Smooth muscle cell (in vitro differentiated cells): Measurements from ENCODE around the gene TOGARAM2. TPM values are rescaled to one million over a fixed set of nuclear protein-coding genes. Genes with fewer than 3 reads are reported as not detected.

ENCODE experiments used
- DNase-seq: peaks from one replicate; lab custom pipeline; 2025; ENCODE audit not compliant: unreplicated experiment; lab: John Stamatoyannopoulos, UW
- H2AFZ ChIP-seq: fragments of 200-600 bp; sonication (generic); 2 replicates; pipeline ENCODE4 v1.6.0; 2016; ENCODE audit warnings: antibody characterized with exemption, low read depth, mild to moderate bottlenecking
- H3F3A ChIP-seq: fragments of 200-600 bp; sonication (generic); 2 replicates; pipeline ENCODE4 v1.6.0; 2017; ENCODE audit warnings: antibody characterized with exemption, low read depth
- H3K27ac ChIP-seq: fragments of 200-600 bp; sonication (generic); 2 replicates; pipeline ENCODE4 v1.5.1; 2016; ENCODE audit warnings: low read depth, mild to moderate bottlenecking
- H3K27me3 ChIP-seq: fragments of 200-600 bp; sonication (generic); 2 replicates; pipeline ENCODE4 v1.6.1; 2016; ENCODE audit warnings: low read depth, mild to moderate bottlenecking
- H3K36me3 ChIP-seq: fragments of 200-600 bp; sonication (generic); 2 replicates; pipeline ENCODE4 v1.5.1; 2016; ENCODE audit warnings: low read depth
- H3K4me1 ChIP-seq: fragments of 200-600 bp; sonication (generic); 2 replicates; pipeline ENCODE4 v1.5.1; 2016; ENCODE audit warnings: low read depth
- H3K4me2 ChIP-seq: fragments of 200-600 bp; sonication (generic); 2 replicates; pipeline ENCODE4 v1.6.0; 2016; ENCODE audit warnings: mild to moderate bottlenecking
- H3K4me3 ChIP-seq: fragments of 200-600 bp; sonication (generic); 2 replicates; pipeline ENCODE4 v1.5.1; 2016; ENCODE audit warnings: mild to moderate bottlenecking
- H3K79me2 ChIP-seq: fragments of 200-600 bp; sonication (generic); 2 replicates; pipeline ENCODE4 v1.6.0; 2016; ENCODE audit warnings: low read depth, mild to moderate bottlenecking
- H3K9ac ChIP-seq: fragments of 200-600 bp; sonication (generic); 2 replicates; pipeline ENCODE4 v1.6.0; 2016; ENCODE audit warnings: low read depth
- H3K9me3 ChIP-seq: fragments of 200-600 bp; sonication (generic); replicated peaks from 2 replicates; pipeline ENCODE4 v1.5.1; 2016; ENCODE audit warnings: low read depth
- H4K20me1 ChIP-seq: fragments of 200-600 bp; sonication (generic); 2 replicates; pipeline ENCODE4 v1.6.0; 2016; ENCODE audit warnings: low read depth
- CTCF ChIP-seq: fragments of 200-600 bp; sonication (generic); IDR thresholded peaks from 2 replicates; pipeline ENCODE4 v1.5.1; 2017; ENCODE audit warnings: borderline replicate concordance, mild to moderate bottlenecking, antibody characterized with exemption; ENCODE audit not compliant: insufficient read depth, poor library complexity, severe bottlenecking
- WGBS: methylation state at CpG from one replicate; pipeline ENCODE4 v1.1.7; 2016; ENCODE audit warnings: low lambda C conversion rate; 5-methylcytosine and 5-hydroxymethylcytosine counted together
- polyA plus RNA-seq: library from polyadenylated mRNA; unstranded; fragments of >200 nt; fragmentation: Nextera tagmentation; extraction: Ambion mirVana; gene quantifications from 2 replicates; pipeline ENCODE4 v1.2.1, GENCODE V29; 2016
- total RNA-seq: library from RNA; depleted of rRNA; stranded (reverse); fragments of >200 nt; gene quantifications from 2 replicates; pipeline ENCODE4 v1.2.3, GENCODE V29; 2014

TOGARAM2 gene
- total and polyA plus RNA-seq, 2 experiments from 2014 or later: 0.72 to 1.1 TPM

GRCh38 chr2:29024882-29025430 is 43.9 kb downstream of the TOGARAM2 start:
- WGBS: 59% methylated on average over 4 of the region's 4 CpGs
- Histone ChIP-seq H3F3A (no peaks in the 10 kb centered on the region), H3K4me2 (no peak overlapping the region), H3K9ac (no peak overlapping the region), H3K79me2 (no peaks in the 10 kb centered on the region), H2AFZ (no peak overlapping the region), H3K9me3 (no peaks in the 10 kb centered on the region), H3K4me3 (no peak overlapping the region), H4K20me1 (no peaks in the 10 kb centered on the region), H3K27me3 (no peaks in the 10 kb centered on the region), H3K36me3 (no peaks in the 10 kb centered on the region), H3K4me1 (no peaks in the 10 kb centered on the region), H3K27ac (no peak overlapping the region)
- no peak for TF ChIP-seq CTCF
- DNase-seq: no peak

GRCh38 chr2:29025711-29026110 is 44.6 kb downstream of the TOGARAM2 start:
- Histone ChIP-seq H3F3A (no peaks in the 10 kb centered on the region), H3K36me3 (no peaks in the 10 kb centered on the region), H3K27me3 (no peaks in the 10 kb centered on the region), H3K4me2 (no peak overlapping the region), H2AFZ (no peak overlapping the region), H3K9me3 (no peaks in the 10 kb centered on the region), H3K4me1 (no peaks in the 10 kb centered on the region), H3K4me3 (no peak overlapping the region), H3K79me2 (no peaks in the 10 kb centered on the region), H3K27ac (no peak overlapping the region), H3K9ac (no peak overlapping the region), H4K20me1 (no peaks in the 10 kb centered on the region)
- DNase-seq: no peak
- TF ChIP-seq CTCF: no peak
- WGBS: 88% methylated on average over 3 of the region's 3 CpGs

- Histone ChIP-seq H3K27ac (no peak overlapping the region), H3K9me3 (no peaks in the 10 kb centered on the region), H3K9ac (no peak overlapping the region), H2AFZ (no peak overlapping the region), H3K36me3 (no peaks in the 10 kb centered on the region), H3K4me3 (no peak overlapping the region), H3K4me2 (no peak overlapping the region), H3K4me1 (no peaks in the 10 kb centered on the region), H3F3A (no peaks in the 10 kb centered on the region), H3K27me3 (no peaks in the 10 kb centered on the region), H4K20me1 (no peaks in the 10 kb centered on the region), H3K79me2 (no peaks in the 10 kb centered on the region)
- no peak for DNase-seq
- TF ChIP-seq CTCF: no peak
Measured at GRCh38 chr2:29031046-29031445, 49.9 kb downstream of the TOGARAM2 start.

GRCh38 chr2:29032189-29032588 is 51.1 kb downstream of the TOGARAM2 start:
- Histone ChIP-seq H2AFZ (no peak overlapping the region), H3K9ac (no peak overlapping the region), H3K4me3 (no peak overlapping the region), H3K27me3 (no peaks in the 10 kb centered on the region), H3K9me3 (no peaks in the 10 kb centered on the region), H3K36me3 (no peaks in the 10 kb centered on the region), H4K20me1 (no peaks in the 10 kb centered on the region), H3K4me2 (no peak overlapping the region), H3K27ac (no peak overlapping the region), H3K4me1 (no peaks in the 10 kb centered on the region), H3K79me2 (no peaks in the 10 kb centered on the region), H3F3A (no peaks in the 10 kb centered on the region)
- TF ChIP-seq CTCF: no peak
- no peak for DNase-seq
- WGBS: 97% methylated on average over 5 of the region's 5 CpGs
